ENCODE results near the gene CORO2A.

DNA sequence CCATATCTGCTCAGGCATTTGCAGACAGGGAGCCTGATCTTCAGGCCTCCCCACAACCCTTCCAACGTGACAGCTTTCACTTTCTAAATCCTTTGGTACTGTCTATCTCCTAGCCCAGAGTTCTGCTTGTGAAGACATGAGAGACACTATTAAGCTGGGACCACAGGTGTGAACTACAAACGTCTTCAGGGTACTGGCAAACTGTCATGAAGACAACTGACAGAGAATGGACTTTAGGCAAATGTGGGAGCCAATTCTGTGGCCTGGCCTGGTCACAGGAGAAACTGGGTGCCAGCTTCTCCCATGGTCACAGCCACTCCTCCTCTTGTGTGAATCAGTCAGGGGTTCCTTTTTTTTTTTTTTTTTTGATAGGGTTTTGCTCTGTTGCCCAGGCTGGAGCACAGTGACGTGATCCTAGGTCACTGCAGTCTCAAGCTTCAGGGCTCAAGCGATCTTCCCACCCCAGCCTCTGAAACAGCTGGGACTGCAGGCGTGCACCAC, 83.9 kb downstream of the CORO2A start:
- TF ChIP-seq, protein P1, sequence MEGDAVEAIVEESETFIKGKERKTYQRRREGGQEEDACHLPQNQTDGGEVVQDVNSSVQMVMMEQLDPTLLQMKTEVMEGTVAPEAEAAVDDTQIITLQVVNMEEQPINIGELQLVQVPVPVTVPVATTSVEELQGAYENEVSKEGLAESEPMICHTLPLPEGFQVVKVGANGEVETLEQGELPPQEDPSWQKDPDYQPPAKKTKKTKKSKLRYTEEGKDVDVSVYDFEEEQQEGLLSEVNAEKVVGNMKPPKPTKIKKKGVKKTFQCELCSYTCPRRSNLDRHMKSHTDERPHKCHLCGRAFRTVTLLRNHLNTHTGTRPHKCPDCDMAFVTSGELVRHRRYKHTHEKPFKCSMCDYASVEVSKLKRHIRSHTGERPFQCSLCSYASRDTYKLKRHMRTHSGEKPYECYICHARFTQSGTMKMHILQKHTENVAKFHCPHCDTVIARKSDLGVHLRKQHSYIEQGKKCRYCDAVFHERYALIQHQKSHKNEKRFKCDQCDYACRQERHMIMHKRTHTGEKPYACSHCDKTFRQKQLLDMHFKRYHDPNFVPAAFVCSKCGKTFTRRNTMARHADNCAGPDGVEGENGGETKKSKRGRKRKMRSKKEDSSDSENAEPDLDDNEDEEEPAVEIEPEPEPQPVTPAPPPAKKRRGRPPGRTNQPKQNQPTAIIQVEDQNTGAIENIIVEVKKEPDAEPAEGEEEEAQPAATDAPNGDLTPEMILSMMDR (IDR thresholded peaks at IDR 0.05), result no peak
- no peak for TF ChIP-seq POLR2A (IDR thresholded peaks at IDR 0.05)
